ENCODE data around the gene TNFSF10. TPM values are rescaled to one million over a fixed set of nuclear protein-coding genes. Genes with fewer than 3 reads are reported as not detected.

TNFSF10 gene
- total RNA-seq, 4 donors from 2014 or later, result 23.3 to 31.4 (median 27.7) TPM

DNA sequence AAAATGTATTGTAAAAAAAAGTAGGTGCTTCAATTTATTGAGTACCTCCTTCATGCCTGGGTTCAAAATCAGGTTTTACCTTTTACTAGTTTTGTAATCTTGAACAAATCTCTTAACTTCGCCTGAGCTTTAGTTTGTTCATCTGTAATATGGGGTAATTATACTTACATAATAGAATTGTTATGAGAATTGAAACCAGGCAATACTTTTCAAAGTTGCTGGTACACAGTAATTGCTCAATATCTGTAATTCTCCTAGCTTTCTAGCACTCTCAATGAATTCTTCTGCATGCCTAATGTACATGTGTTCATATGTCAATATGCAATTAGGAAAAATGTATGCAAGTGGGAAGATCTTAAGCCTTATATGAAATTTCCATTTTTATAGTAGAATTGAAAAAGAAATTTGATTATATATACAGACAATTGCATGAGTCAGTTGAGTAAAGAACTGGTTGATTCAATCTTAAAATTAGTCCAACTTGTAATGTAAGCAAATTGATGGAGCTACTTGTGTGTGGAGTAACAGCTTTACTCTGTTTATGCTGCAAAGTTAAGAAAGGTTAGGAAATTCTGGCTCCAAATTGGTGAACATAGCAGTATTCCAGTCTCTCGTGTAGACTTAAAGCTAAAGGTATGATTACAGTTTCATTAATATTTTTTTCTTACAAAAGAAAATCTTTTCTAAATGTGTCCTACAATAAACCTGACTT is 4.1 kb downstream of the TNFSF10 start:
- DNase-seq (ENCODE audit: extremely low spot score), result no peak
- Histone ChIP-seq H3K36me3 (peaks cover 0 to 4% (median 0%) of the 10 kb centered on the region in 4 donors), H3K9me3 (no peaks in the 10 kb centered on the region), H3K27me3 (no peaks in the 10 kb centered on the region), H3K4me3 (peak overlapping the region in 2 of 4 donors; percentile 8 to 70), H3K4me1 (peaks cover 33 to 74% (median 59%) of the 10 kb centered on the region in 4 donors), H3K27ac (replicated peaks in 1 of 4) (peak overlapping the region in 1 of 4 donors; percentile 25)
- TF ChIP-seq POLR2A (IDR thresholded peaks at IDR 0.05; ENCODE audit: low read depth), result no peak
- no peak for TF ChIP-seq POLR2AphosphoS5 (IDR thresholded peaks at IDR 0.05)
- TF ChIP-seq EP300 (IDR thresholded peaks at IDR 0.05), result no peak
- no peak for TF ChIP-seq CTCF (IDR thresholded peaks at IDR 0.05)
- intact Hi-C loops (cut with DNase I), result no loop called here
- 71% methylated on average over 2 of the region's 2 CpGs for WGBS

- no peak for TF ChIP-seq POLR2A (IDR thresholded peaks at IDR 0.05; ENCODE audit: low read depth)
- TF ChIP-seq CTCF (IDR thresholded peaks at IDR 0.05), result no peak
- Histone ChIP-seq H3K27me3 (no peaks in the 10 kb centered on the region), H3K36me3 (peaks cover 0 to 4% (median 0%) of the 10 kb centered on the region in 4 donors), H3K4me3 (no peak overlapping the region), H3K9me3 (no peaks in the 10 kb centered on the region), H3K27ac (replicated peaks in 1 of 4) (peak overlapping the region in 3 of 4 donors; percentile 60 to 73 (median 65)), H3K4me1 (peaks cover 39 to 74% (median 58%) of the 10 kb centered on the region in 4 donors)
- intact Hi-C loops (cut with DNase I), result no loop called here
- DNase-seq (ENCODE audit: extremely low spot score), result no peak
- WGBS, result 80% methylated on average over 8 of the region's 8 CpGs
Measured at GRCh38 chr3:172517859-172518466, 5.3 kb downstream of the TNFSF10 start.

DNA sequence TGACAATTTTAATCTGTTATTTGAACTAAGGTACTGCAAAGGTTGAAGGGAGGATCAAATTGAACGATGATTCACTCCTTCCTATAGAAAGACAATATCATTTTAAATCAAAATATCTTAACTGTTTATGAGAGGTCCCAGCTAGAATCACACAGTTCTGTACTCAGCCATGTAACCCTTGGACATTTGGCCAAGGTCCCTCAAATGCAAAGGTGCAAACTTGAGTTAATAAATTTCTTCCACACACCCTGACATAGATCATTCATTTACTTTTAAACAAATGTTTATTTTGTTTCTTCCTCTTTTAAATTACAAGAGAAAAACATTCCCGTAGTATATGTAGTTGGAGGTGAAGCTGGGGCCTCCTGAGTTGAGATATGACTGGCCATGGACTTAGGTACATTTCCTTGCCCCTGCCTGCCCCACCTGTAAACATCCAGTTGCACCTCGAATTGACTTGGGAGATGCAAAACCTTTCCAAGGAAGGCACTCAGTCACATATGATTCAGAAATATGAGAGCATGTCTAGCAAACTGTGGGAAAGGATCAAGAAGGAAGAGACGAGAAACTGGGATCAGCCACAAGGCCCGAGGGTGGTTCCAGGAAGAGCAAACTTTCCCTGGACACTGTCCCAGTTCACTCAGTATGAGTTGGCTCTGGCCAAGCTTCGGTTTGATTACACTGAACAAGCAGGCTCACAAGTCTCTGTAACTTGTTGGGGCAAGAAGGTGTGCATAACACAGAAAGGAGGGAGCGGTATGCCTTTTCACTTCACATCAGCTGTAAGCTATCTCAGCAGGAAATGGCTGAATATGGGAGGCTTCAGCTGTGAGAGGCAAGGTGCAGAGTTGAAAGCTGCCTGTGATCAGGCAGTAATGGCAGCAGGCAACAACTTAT is 6.7 kb downstream of the TNFSF10 start:
- TF ChIP-seq POLR2A (IDR thresholded peaks at IDR 0.05; ENCODE audit: low read depth) (no peak), POLR2AphosphoS5 (IDR thresholded peaks at IDR 0.05) (peak in 1 of 2 donors; percentile 57), CTCF (IDR thresholded peaks at IDR 0.05) (no peak), EP300 (IDR thresholded peaks at IDR 0.05) (no peak)
- Histone ChIP-seq H3K9me3 (no peaks in the 10 kb centered on the region), H3K36me3 (peaks cover 0 to 9% (median 3%) of the 10 kb centered on the region in 4 donors), H3K4me1 (peaks cover 44 to 68% (median 59%) of the 10 kb centered on the region in 4 donors), H3K27ac (replicated peaks in 1 of 4) (peak overlapping the region; percentile 60 to 73 (median 64)), H3K27me3 (no peaks in the 10 kb centered on the region), H3K4me3 (no peak overlapping the region)
- WGBS, result 44% methylated on average over 6 of the region's 7 CpGs
- intact Hi-C loops (cut with DNase I), result no loop called here
- no peak for DNase-seq (ENCODE audit: extremely low spot score)

GRCh38 chr3:172515130-172515918 is 7.9 kb downstream of the TNFSF10 start:
- H3K36me3 ChIP-seq, result peaks cover 0 to 22% (median 8%) of the 10 kb centered on the region in 4 donors
- TF ChIP-seq EP300 (IDR thresholded peaks at IDR 0.05) (no peak), POLR2AphosphoS5 (IDR thresholded peaks at IDR 0.05) (no peak), POLR2A (IDR thresholded peaks at IDR 0.05; ENCODE audit: low read depth) (no peak), CTCF (IDR thresholded peaks at IDR 0.05) (no peak)

More at GRCh38 chr3:172515130-172515918, 7.9 kb downstream of the TNFSF10 start:
- Histone ChIP-seq H3K4me1 (peaks cover 44 to 65% (median 59%) of the 10 kb centered on the region in 4 donors), H3K27ac (replicated peaks in 1 of 4) (peak overlapping the region; percentile 49 to 73 (median 64)), H3K4me3 (no peak overlapping the region), H3K9me3 (no peaks in the 10 kb centered on the region), H3K27me3 (no peaks in the 10 kb centered on the region)
- WGBS, result 30% methylated on average over 4 of the region's 4 CpGs
- no peak for DNase-seq (ENCODE audit: extremely low spot score)
- intact Hi-C loops (cut with DNase I), result no loop called here

All from esophagus muscularis mucosa (tissue), 4 donors.